Smooth muscle cell of the brain vasculature (primary cell): Measurements from ENCODE around the gene UBE2E3.
"Not testable (repeated sequence)": the region's sequence is repeated elsewhere in the genome, so short reads cannot be mapped to it uniquely, and the experiment has no call there.

Experiments
- DNase-seq: peaks from one replicate; pipeline ENCODE4 v3.0.0-alpha.2; 2012; ENCODE audit warnings: low read depth, low spot score

UBE2E3 gene

DNA sequence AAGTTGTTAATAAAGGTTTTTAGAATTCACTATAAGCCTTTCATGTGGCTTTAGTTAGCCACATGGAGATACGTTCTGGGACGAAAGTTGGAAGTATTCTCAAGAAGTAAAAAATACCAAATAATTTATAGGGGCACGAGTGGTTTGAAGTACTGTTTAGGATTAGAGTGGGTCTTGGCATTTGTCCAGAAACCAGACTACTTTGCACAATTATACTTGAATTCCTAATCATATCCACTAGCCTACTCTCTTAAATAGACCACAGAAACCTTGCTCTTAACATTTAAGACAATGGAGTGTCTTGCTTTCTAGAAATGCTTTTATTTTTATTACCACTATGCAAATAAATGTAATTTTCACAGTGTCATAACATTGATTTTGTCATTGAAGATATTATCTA is 44.6 kb downstream of the UBE2E3 start:
- DNase-seq, result no peak

DNA sequence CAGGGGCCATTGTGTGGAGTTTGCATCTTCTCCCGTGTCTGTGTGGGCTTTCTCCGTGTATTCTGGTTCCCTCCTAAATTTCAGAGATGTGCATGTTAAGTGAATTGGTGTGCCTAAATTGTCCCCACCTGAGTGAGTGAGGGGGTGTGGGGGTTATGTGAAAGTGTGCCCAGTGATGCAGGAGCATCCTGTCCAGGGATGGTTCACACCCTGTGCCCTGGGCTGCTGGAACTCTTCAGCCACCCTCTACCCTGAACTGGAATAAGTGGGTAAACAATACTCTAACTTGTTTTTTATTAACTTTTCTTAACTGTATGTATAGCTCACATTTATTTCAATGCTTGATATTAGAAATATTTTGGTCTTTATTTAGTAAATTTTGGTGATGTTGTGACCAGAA is 56.0 kb downstream of the UBE2E3 start:
- DNase-seq, result no peak

- no peak for DNase-seq
Observed at GRCh38 chr2:181036848-181037603, 56.6 kb downstream of the UBE2E3 start.

- DNase-seq, result no peak
Observed at GRCh38 chr2:181037922-181038321, 57.5 kb downstream of the UBE2E3 start.

DNA sequence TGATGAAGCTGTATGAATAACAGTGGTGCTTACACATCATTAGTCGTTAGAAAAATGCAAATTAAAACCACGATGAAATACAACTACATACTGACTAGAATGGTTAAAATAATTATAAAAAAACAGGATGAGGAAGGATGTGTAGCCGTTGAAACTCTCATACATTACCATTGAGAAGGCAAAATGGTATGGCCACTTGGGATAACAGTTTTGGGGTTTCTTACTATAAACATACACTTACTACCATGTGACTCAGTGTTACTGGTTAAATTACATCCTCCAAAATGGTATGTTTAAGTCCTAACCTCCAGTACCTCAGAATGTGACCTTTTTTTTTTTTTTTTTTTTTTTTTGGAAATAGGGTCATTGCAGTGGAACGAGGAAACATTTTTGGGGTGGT is 58.4 kb downstream of the UBE2E3 start:
- DNase-seq, result no peak

DNA sequence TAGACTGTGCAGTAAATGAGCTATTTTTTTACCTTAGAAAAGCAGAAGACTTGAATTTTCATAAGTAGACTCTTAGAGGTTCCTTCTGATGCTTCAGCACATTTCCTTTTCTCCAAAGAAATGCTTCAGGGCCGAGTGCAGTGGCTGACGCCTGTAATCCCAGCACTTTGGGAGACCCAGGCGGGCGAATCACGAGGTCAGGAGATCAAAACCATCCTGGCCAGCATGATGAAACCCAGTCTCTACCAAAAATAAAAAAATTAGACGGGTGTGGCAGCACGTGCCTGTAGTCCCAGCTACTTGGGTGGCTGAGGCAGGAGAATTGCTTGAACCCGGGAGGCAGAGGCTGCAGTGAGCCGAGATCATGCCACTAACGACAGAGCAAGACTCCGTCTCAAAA is 60.4 kb downstream of the UBE2E3 start:
- DNase-seq, result not testable (repeated sequence)

DNA sequence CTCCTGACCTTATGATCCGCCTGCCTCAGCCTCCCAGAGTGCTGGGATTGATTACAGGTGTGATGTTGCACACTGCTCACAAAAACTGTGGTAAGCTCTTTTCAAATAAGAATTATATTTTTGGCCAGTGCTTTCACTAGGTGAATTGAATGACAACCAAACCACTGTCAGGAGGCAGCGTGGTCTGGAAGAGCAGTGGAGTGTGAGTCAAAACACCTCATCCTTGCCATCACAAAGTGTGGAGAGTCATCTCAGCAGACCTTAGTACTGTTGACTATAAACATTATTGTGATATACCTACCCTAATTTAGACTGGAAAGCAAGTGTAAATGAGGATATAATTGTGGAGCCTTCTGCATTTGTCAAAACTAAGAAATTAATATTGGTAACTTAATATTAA is 61.3 kb downstream of the UBE2E3 start:
- no peak for DNase-seq

- no peak for DNase-seq
Observed at GRCh38 chr2:181042706-181043105, 62.3 kb downstream of the UBE2E3 start.

GRCh38 chr2:181046833-181047232 is 66.4 kb downstream of the UBE2E3 start:
- DNase-seq, result no peak

DNA sequence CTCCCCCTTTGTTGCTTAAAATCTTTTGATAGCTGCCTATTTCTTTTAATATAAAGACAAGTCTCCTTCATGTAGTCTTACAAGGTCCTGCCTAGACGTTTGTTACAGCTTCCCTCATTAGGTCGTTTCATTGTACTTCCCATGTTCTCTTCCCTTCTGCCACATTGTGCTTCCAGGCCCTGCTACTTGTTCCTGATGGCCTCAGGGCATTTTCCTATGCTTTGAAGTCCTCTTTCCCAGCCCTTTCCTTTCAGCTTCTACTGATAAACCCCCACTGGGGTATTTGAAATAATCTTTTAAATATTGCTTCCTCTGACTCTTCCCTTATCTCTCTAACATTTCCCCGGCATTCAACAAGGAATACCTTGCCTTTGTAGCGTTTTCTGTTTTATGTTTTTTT is 67.4 kb downstream of the UBE2E3 start:
- DNase-seq, result no peak

GRCh38 chr2:181051861-181052522 is 71.6 kb downstream of the UBE2E3 start:
- DNase-seq, result no peak

- DNase-seq, result no peak
Observed at GRCh38 chr2:181052523-181052891, 72.1 kb downstream of the UBE2E3 start.

DNA sequence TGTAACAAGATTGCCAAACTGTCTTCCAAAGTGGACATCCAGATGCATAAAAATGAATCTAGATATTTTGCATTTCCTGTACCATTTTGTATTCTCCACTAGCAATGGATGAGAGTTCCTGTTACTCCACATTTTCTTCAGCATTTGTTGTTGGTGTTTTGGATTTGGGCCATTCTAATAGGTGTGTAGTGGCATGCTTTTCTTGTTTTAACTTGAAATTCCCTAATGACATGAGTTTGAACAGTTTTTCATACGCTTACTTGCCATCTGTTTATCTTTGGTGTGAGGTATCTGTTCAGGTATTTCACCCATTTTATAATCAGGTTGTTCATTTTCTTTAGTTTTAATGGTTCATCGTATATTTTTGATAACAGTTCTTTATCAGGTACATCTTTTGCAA is 73.9 kb downstream of the UBE2E3 start:
- no peak for DNase-seq

- no peak for DNase-seq
Observed at GRCh38 chr2:181054843-181055242, 74.4 kb downstream of the UBE2E3 start.

DNA sequence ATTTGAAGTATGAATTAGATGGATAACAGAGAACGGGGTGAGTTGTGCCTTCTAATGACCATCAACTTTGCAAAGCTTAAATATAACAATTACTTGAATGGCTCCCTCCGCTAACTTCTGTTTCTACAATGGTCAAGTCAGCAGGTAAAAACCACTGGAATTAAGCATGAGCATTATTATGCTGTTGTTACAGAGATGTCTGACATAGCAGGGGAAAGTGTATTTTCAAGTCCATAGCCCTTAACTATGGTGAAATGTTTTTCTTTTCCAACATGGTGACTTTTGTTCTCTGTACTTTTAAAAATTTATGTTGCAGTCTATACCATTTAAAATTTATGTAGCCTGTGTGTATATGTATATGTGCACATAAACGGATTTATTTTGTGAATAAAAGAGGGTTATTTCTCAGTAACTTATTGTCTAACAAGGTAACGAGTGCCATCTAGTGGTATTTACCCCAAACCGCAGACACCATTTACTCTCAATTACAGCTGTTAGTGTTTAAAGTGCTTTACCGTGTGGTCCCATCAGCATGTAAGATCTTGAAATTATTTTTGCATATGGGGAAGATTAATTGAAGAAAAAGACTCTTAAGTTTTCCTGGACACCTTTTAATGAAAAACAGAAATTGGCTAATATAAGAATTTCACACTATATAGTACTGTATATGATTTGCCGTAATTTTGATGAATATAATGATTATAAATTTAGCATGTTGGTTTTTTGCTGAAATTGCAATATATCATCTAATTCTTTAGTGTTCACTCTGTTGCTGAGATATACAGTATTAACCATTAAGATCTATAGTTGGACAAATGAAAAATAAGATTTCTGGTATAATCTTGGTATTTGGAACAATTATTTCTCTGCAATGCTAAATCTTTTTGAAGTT is 78.2 kb downstream of the UBE2E3 start:
- DNase-seq, result no peak

GRCh38 chr2:181063696-181064095 is 83.3 kb downstream of the UBE2E3 start:
- DNase-seq, result no peak

GRCh38 chr2:181065458-181065857 is 85.1 kb downstream of the UBE2E3 start:
- DNase-seq, result no peak

GRCh38 chr2:181066333-181066732 is 85.9 kb downstream of the UBE2E3 start:
- no peak for DNase-seq

DNA sequence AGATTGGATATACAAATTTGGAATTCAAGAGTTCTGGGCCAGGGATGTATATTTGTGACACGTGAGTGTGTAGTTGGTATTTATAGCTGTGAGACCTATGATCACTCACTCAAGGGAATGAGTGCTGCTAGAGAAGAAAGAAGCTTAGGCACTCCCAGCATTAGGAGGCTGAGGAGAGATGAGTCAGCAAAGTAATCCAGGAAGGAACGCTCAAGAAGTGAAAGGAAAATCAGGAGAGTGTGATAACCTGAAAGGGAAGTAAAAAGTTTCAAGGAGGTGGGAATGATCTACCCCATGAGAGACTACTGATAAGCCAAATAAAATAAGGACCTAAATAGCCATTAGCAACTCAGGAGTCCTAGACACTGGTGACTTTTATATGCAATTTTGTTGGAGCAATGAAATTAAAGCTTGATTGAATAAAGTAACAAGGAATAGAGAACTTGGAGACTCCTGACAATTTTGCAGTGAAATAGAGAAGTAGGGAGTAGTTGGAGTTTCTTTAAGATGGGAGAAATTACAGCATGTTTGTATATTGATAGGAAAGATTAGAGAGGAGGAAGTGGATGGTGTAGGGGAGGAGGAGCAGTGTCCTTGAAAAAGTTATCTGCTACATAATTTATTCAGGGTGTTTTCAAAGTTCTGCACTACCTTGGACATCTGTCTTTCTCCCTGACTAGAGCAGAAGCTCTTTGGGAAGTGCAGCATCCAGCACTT is 89.9 kb downstream of the UBE2E3 start:
- no peak for DNase-seq

GRCh38 chr2:181070836-181071200 is 90.4 kb downstream of the UBE2E3 start:
- no peak for DNase-seq

- no peak for DNase-seq
Observed at GRCh38 chr2:181072486-181073235, 92.3 kb downstream of the UBE2E3 start.
